NCI-H1048 (cell line): ENCODE data around the gene GAL3ST1.

Experiments used
- DNase-seq: peaks from one replicate; lab custom pipeline; 2025; lab: John Stamatoyannopoulos, UW

The GAL3ST1 gene

DNA sequence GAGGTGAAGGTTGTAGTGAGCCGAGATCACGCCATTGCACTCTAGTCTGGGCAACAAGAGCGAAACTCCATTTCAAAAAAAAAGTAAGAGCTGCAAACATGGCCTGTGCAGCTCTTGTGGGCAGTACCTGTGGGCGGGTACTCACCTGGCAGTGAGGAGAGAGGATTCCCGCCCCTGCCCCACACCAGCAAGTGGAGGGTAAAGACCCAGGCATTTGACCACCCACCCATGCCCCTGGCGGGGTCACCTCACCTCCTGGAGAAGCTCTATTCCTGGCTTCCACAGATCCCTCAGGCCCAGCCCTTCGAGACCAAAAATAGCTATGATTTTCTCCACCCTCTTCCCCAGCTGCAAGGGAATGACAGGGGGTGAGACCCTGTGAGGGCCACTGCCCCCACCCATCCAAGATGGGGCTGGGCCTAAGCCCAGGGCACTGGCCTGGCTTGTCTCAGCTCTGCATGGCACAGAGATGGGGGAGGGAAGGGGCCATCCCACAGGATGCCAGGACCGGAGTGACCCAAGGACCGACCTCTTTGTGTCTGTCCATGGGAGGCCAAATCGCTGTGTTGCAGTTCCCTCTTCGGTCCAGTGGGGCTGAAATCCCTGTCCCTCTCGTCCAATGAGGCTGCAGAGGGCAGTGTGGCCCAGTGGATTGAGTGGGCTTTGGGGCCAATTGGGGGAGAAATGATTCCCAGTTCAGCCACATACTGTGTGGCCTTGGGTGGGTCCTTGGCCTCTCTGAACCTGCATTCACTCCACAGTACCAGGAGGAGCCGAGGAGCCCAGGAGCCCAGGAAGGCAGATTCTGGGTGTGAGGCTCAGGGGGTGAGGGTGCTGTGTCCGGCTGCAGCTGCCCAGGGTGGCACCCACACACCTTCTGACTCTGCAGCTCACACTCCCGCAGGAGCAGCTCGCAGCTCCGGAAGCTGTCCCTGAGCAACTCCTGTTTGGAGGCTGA is 42.5 kb downstream of the GAL3ST1 start:
- no peak for DNase-seq

DNA sequence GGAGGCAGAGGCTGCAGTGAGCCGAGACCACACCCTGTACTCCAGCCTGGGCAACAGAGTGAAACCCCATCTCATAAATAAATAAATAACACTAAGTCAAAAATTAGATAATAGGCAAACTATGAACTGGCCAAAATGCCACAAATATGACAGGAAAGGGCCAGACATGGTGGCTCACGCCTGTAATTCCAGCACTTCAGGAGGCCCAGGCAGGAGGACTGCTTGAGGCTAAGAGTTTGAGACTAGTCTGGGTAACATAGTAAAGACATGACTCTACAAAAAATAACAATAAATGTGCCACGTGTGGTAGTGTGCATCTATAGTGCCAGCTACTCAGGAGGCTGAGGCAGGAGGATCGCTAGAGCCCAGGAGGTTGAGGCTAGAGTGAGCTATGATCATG is 47.8 kb downstream of the GAL3ST1 start:
- no peak for DNase-seq

DNA sequence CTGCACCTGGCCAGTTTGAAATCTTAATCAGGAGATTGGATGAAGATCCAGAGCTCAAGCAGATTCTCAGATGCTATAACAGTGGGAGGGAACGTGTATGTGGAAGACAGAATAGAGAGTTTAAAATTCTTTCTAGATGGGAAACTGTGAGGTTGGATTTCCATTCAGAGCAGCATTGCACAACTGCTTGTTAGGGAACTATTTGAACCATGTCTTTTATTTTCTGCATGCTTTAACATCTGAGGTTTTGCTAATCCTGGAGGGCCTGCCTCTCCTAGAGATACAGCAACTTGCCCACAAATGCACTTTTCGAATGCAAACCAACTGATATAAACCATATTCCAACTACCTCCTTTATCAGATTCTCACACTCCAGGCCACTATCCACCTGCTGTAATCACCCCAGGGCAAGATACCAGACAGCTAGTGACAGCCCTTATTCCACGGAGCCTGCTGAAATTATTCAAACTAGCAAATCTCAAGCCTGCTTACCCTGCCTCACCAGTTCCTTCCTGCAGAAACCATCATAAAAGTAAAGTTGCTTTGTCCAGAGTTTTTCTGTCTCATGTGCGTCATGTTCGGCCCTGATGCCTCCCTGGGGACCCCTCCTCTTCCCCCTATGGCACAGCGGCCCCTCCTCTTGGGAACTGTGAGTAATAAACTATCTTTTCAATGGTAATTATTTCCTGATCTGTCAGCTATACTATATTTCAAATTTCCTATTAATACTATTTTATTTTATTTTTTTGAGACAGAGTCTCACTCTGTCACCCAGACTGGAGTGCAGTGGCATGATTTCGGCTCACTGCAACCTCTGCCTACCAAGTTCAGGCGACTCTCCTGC is 50.6 kb downstream of the GAL3ST1 start:
- no peak for DNase-seq

DNA sequence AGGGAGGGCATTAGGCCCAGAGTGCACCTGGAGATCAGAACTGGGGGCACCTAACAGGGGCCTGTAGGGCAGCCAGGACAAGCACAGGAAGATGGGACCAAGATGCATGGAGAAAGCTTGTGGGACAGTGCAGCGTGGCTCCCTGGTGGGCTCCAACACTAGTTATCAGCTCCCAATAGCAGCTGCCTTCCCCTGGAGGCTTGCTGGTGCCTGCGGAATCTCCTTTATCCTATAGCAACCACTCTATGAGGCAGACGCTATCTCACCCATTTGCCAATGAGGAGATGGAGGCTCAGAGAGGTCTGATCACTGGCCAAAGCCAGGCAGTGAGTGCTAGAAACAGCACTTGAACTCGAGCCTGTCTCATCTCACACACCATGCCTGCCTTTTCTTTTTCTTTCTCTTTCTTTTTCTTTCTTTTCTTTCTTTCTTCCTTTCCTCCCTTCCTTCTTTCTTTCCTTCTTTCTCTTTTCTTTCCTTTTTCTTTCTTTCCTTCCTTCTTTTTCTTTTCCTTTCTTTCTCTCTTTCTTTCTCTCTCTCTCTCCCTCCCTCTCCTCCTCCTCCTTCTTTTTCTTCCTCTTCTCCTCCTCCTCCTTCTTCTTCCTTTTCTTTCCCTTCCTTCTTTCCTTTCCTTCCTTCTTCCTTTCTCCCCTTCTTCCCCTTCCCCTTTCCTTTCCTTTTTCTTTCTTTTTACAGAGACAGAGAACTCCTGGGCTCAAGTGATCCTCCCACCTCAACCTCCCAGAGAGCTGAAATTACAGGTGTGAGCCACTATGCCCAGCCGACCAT is 52.9 kb downstream of the GAL3ST1 start:
- DNase-seq: no peak

DNA sequence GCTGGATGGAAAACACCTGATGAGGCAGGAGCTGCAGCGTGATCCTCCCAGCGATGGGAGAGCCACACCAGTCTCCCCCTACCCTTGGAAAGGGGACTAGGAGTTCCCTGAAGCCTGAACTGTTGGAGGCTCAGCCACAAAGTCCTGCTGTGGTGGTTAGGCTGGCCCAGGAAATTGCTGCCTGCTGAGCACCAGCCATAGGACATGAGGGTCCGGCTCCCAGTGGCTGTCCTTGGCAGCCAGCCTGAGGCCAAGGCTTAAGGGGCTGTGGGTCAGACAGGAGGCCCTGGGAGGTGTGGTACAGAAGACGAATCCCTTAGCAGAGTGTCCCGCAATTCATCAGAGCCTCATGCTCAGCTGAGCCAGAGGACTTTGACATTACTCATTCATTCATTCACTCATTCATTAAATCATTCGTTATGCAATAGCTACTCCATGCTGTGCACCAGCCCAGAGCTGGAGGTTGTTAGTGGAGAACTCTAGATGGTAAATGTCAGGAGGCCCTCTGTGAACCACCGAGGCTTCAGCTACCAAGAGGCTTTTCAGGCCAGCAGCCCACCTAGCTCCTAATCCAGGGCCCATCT is 54.5 kb downstream of the GAL3ST1 start:
- no peak for DNase-seq

DNA sequence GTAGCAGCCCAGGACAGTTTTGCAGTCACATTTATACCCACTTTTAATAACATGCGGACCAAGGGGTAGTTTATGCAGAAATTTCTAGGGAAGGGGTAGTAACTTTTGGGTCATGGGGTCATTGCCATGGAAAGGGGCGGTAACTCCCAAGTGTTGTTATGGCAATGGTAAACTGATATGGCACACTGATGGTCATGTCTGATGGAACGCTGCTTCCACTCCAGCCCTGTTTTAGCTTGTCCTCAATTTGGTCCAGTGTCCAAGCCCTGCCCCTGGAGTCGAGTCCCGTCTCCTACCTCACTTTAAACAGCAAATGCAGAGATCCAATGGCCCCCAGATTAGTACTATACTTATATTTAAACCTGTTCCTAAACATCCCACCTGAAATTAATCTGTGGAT is 57.7 kb downstream of the GAL3ST1 start:
- no peak for DNase-seq

DNA sequence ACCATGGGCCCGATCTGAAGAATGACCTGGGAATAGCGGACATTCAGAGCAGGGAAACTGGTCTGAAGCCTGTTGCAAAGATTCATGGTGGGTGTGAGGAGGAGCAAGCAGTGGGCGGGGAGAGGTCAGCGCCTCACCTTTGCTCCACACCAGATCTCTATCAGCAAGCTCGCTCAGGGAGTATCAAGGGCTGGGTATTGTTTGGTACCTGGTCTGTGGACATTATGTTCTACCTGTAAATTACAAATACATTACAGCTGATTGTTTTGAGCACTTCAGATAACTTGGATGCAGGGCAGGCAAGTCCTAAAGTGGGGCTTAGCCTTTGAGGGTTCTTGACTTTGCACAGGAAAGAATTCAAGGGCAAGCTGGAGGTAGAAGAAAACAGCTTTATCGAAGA is 58.2 kb downstream of the GAL3ST1 start:
- DNase-seq: no peak

DNA sequence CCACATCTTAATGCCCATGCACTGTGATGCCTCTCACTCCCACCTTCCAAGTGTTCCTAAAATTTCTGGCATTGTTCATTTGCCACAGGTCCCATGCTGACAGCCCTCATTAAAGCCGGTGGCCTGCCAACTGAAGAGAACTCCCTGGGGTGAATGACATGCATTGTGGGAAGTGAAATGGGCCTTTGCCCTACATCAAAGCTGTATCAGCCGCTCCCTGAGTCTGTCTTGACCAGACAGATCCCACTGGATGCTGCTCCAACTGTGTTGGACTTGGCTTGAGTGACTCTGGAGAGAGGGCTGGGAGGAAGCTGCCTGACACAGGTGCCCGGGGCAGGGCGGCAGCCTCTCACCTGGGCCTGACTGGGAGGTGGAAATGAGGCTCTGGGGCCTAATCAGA is 60.2 kb downstream of the GAL3ST1 start:
- no peak for DNase-seq

DNA sequence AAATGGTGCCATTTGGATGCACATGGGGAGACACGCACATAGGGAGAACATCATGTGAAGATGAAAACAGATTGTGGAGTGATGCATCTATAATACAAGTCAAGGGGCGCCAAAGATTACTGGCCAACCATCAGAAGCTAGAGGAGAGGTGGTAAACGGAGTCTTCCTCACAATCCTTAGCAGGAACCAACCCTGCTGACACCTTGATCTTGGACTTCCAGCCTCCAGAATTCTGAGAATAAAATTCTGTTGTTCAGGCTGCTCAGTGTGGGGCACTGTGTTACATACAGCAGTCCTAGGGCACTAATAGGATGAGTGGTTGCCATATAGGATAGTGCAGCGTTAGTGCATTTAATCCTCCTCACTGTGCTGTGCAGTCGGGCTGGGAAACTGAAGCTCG is 61.0 kb downstream of the GAL3ST1 start:
- no peak for DNase-seq

DNA sequence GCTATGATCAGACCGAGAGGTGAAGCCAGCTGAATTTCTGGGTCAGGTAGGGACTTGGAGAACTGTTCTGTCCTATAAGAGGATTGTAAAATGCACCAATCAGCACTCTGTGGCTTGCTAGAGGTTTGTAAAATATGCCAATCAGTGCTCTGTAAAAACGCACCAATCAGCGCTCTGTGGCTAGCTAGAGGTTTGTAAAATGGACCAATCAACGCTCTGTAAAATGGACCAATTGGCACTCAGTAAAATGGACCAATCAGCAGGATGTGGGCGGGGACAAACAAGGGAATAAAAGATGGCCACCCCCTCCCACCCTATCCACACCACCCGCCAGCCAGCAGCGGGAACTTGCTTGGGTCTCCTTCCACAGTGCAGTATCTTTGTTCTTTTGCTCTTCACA is 62.6 kb downstream of the GAL3ST1 start:
- DNase-seq: no peak

DNA sequence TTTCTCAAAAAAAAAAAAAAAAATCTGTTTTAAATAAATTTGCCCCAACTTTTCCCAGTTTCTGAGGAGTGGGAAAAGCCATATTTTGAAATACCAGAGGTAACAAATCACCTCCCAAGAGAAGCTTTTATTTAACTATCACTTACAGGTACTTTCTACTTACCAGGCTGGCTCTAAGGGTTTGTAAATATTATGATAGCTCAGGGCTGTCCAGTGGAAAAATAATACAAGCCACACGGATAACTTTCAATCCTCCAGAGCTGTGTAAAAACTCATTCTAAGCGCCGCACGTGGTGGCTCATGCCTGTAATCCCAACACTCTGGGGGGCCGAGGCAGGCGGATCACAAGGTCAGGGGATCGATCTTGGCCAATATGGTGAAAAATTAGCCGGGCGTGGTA is 63.4 kb downstream of the GAL3ST1 start:
- DNase-seq: no peak

DNA sequence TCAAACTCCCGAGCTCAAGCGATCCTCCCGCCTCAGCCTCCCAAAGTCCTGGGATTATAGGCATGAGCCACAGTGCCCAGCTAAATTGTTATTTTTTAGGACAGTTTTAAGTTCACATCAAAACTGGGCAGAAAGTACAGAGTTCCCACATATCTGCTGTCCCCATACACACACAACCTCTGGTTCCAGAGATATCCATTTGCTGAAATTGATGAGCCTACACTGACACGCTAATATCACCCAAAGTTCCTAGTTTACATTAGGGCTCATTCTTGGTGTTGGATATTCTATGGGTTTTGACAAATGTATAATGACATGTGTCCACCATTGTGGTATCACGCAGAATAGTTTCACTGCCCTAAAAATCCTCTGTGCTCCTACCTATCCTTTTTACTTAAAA is 66.2 kb downstream of the GAL3ST1 start:
- DNase-seq: no peak

DNA sequence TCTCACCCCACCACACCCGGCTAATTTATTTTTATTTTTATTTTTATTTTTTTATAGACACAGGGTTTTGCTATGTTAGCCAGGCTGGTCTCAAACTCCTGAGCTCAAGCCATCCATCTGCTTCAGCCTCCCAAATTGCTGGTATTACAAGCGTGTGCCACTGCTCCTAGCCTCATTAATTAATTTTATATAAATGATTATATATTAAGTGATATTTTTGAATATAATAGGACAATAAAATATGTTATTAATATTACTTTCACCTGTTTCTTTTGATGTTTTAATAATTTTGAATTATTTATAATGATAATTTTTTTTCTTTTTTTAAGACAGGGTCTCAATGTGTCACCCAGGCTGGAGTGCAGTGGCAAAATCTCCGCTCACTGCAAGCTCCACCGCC is 66.8 kb downstream of the GAL3ST1 start:
- DNase-seq: no peak

DNA sequence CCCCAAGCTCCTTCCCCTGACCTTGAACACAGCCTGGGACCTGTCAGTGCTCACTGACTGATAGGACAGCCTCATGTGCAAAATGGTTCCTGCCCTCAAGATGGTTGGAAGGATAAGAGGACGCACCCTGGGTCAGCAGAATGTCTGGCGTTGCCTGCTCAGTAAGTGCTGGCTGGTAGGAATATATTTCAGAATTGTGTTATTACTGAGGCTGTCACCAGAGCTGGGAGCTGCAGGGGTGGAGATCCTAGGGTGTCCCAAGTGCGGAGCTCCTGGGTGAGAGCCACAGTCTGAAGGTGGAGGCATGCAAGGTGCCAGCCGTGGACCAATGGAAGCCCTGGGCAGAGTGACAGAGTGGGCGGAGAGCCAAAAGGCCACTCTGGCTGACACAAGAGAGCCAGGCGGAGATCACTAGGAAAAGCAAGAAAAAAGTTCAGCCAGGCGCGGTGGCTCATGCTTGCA is 67.9 kb downstream of the GAL3ST1 start:
- no peak for DNase-seq
